SW 1271 (cell line): ENCODE data around the gene PLXNA4.

ENCODE experiments used
- DNase-seq, 2 experiments: peaks; one replicate each; lab custom pipeline; 2025; lab: John Stamatoyannopoulos, UW

PLXNA4 gene

DNA sequence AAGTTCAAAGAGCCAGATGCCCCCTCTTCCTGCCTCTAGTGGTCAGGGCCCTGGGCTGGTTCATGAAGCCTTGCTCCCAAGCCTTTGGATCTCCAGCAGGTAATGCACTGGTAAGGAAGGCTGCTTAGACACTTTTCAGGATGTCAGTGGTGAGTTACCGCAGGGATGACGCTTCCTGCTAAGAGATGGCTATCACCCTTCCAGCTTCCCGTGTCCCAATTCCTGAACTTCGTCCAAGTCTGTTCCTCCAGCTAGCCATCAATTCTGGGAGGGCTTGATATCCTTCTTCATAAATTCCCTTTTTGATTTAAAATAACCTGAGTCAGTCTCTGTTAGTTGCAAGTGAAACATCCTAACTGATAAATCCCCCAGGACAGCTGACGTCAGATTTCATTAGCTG is 221.2 kb downstream of the PLXNA4 start:
- no peak for DNase-seq

DNA sequence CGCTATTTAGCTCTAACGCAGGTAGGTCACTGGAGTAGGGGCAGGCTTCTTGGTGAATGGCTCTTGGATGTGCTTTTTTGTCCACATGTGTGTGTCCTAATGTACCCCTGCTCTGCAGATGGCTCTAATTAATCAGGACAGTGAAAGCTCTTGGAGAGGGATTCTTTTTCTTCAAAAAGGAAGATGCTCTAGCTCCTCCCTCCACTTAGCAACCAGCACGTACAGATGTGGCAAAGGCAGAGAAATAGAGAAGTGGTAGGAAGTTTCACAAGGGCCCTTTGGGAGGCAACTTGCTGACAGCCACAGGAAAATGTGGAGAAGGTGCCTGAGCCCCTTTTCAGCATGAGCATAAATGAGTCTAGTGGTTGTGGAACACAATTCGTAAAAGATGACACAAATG is 221.7 kb downstream of the PLXNA4 start:
- DNase-seq, result no peak

- no peak for DNase-seq
These were observed 222.3 kb downstream of the PLXNA4 start for GRCh38 chr7:132353936-132354335.

DNA sequence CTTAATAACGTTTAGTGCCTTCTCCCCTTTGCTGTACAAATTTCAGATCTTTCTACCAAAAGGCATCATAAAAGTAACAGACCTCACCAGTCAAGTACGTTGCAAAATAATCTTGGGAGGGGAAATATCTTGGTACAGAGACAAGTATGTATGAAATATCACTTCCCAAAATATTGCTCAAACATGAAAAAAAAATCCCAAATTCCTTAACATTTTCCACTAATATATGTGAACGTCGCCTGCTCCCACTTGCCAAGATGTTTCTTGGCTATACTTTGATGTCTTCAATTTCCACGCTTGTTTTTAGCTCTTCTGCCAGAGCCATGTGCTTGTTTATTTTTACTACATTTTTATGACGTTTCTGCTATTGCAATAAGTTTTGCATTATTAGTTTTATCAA is 223.5 kb downstream of the PLXNA4 start:
- DNase-seq, result no peak

- DNase-seq, result no peak
These were observed 224.2 kb downstream of the PLXNA4 start for GRCh38 chr7:132351954-132352499.

DNA sequence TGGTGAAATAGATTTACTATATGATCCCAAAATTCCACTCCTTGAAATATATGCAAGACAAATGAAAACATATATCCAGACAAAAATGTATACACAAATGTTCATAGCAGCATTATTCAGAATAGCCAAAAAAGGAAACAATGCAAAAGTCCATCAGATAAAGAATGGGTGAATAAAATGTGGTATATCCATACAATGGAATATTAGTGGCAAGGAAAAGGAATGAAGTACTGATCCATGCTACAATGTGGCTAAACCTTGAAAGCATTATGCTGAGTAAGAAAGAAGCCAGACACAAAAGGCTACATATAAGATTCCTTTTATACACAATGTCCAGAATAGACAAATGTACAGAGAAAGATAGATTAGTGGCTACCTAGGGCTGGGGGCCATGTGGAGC is 225.5 kb downstream of the PLXNA4 start:
- no peak for DNase-seq

DNA sequence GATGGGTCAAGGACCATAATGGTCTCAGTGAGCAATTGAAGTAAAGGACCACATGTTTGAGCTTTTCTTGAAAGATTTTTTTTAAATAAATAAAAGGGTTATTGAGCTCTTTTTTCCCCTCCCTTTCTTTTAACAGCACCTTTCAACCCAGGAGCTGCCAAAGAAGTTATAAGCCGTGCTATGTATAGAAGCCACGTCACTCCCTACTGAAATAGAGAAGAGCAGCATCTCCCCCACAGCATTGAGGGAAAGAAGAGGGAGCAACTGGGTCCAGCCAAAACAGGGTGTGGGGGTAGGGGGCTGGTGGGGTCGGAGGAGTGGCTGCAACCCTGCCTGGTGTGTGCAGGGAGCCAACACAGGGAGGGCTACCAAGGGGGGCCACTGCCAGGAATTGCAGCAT is 227.2 kb downstream of the PLXNA4 start:
- no peak for DNase-seq

DNA sequence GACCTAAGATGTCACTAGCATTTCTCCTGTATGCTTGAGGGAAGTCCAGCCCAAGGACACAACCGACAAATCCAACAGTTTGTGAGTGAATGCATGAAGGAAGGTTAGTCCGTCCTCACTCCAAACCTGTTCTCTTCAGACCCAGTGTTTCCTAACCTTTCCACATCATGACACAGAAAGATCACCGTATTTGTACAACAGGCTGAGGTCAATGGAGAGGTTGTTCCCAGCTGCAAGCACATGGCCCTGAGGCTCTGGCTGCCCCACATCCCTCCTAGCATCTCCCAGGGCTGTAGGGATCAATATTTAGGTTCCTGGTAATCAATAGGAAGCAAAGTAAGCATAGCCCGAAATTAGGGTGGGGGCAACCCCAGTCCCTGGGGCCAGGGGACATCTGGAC is 227.9 kb downstream of the PLXNA4 start:
- no peak for DNase-seq

DNA sequence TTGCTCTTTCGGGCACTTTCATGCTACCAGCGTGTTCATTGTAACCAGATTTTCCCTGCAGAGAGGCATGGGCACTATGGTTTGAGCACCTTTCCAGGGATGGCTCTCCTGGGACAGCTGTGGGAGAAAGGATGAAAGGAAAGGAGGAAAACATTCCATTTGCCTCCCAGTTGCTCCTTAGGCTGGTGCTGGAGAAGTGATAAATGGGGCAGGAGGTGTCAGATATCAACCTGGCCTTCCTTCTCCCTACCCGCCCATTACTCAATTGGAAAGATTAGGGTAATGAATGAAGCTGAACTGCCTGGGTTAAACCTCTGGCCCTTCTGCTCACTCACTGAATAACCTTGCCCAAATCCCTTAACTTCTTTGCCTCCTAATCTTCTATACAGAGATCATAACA is 228.4 kb downstream of the PLXNA4 start:
- DNase-seq, result no peak

GRCh38 chr7:132347123-132347522 is 229.1 kb downstream of the PLXNA4 start:
- DNase-seq, result no peak

- DNase-seq, result no peak
These were observed 230.6 kb downstream of the PLXNA4 start for GRCh38 chr7:132345543-132346129.

GRCh38 chr7:132345030-132345429 is 231.2 kb downstream of the PLXNA4 start:
- no peak for DNase-seq

DNA sequence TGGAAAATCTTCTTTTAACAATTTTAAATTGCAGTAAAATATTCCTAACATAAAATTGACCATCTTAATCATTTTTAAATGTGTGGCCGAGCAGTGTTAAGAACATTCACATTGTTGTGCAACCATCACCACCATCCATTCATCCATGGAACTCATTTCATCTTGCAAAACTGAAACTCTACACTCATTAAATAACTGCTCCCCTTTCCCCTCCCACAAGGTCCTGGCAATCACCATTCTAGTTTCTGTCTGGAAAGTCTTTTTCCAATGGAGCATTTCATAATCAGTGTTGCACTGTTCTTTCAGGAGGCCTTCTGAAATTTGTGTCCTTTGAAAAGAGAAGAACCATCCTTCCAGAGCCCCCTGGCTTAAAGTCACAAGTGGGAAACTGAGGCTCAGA is 233.1 kb downstream of the PLXNA4 start:
- DNase-seq, result no peak

GRCh38 chr7:132337450-132338080 is 238.7 kb downstream of the PLXNA4 start:
- no peak for DNase-seq

DNA sequence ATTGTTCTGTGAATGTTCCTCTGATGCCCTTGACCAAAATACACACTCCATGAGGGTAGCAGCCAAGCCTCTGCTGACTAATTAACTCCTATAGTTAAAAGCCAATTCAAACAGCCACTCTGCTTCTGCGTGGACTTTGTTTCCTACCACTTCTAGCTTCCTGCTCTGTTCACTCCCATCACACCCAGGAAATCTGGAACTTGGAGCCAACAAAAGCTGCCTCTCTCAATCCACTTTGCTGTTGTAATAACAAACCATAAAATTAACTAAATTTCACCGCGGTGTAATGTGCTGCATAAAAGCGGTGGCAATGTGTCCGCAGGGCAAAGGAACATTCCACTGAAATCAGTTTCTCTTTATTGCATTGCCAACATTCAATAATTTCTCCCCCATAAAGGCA is 239.5 kb downstream of the PLXNA4 start:
- DNase-seq, result no peak

DNA sequence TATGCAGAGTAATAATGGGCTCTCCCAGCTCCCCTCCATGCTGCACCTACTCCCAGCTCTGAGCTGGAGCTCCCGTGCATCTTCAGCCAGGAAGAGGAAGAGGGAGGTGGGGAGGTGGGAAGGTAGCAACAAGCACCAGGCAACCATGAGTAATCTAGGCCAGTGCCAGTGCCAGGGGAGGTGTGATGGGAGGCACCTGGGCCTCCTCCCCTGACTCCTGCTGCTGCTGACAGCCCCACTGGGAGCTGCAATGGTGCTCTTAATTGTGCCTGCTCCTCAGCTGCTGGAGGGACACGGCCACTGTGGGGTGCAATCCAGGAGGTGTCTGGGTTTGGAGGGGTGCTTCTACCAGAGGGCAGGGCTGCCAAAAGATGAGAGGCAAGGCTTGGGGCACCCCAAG is 243.0 kb downstream of the PLXNA4 start:
- no peak for DNase-seq

- no peak for DNase-seq
These were observed 247.5 kb downstream of the PLXNA4 start for GRCh38 chr7:132328760-132329159.

- no peak for DNase-seq
These were observed 248.1 kb downstream of the PLXNA4 start for GRCh38 chr7:132328047-132328620.

DNA sequence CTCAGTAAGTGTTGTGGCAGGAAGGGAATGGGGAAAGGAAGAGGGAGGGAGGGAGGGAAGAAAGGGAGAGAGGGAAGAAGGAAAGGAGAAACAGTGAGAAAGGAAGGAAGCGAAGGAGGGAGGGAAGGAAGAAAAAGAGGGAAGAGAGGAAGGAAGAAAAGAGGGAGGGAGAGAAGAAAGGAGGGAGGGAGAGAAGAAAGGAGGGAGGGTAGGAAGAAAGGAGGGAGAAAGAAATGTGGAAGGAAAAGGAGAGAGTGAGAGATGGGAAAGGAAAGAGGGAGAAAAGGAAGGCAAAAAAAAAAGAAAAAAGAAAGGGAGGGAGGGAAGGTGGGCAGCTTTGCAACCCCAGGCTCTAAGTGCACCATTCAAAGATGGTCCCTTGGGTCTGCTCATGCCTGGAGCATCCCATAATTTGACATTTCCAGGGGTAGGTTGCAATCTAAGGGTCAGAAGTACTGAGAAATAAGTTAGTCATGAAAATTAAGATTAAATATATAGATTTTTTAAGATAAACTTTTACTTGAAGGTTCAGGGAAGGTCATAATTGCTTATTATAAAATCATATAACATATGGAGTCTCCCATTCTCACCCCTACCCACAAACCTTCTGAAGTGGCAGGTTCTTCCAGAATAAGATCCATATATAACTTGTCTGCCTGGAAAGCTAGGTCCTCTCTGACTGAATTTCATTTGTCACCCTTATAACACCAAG is 249.2 kb downstream of the PLXNA4 start:
- no peak for DNase-seq

DNA sequence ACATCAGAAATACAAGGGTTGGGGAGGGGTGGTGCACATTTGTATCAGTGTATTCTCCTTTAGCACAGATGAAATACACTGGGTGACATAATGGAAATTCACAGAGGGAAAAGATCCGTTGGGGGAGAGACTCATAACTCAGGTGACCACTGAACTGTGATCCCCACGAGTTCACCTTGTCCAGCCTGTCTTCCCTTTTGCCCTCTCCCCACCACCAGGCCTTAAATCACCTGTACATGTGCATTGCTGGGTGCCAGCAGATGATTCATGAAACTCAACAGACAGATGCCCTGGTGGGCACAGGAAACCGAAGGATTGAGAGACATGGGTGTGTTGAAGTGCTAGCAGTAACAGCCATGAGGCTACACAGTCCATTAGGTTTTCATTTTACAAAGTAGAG is 253.3 kb downstream of the PLXNA4 start:
- no peak for DNase-seq

- DNase-seq, result no peak
These were observed 254.9 kb downstream of the PLXNA4 start for GRCh38 chr7:132321387-132321786.

GRCh38 chr7:132319481-132319880 is 256.8 kb downstream of the PLXNA4 start:
- no peak for DNase-seq
